IMR-90 (cell line): Measurements from ENCODE around the gene DYNLT5. TPM values are rescaled to one million over a fixed set of nuclear protein-coding genes. Genes with fewer than 3 reads are reported as not detected.

Experiments used
- ATAC-seq: fragments of 200-7000 bp; cut with Tn5 transposase; 2 replicates; pipeline ENCODE4 v1.9.1; 2020; ENCODE audit warnings: low read depth, mild to moderate bottlenecking, moderate library complexity
- BruUV-seq: library from RNA; stranded (reverse); fragments of 400-500 nt; replicated peaks from 2 replicates; lab custom pipeline; 2021; lab: Mats Ljungman, UMichigan
- CTCF ChIA-PET: fragments of 300-600 bp; formaldehyde crosslinking; extraction: SDS; loops from one replicate; lab custom pipeline; 2021; ENCODE audit warnings: antibody characterized with exemption; lab: Yijun Ruan, JAX
- POLR2A ChIA-PET: fragments of 300-600 bp; sonication (Branson Sonifier 250); formaldehyde crosslinking; loops from one replicate; lab custom pipeline; 2022; ENCODE audit warnings: antibody characterized with exemption; ENCODE audit not compliant: unreplicated experiment; lab: Charles Lee
- DNase-seq: peaks from one replicate; pipeline ENCODE4 v3.0.0; 2013
- H2AFZ ChIP-seq: replicated peaks from 2 replicates; pipeline ENCODE3; 2013; ENCODE audit warnings: low read length, mild to moderate bottlenecking; ENCODE audit not compliant: poor library complexity
- H2AK5ac ChIP-seq: 2 replicates; pipeline ENCODE4 v1.6.1; 2013; ENCODE audit warnings: low read depth, low read length, inconsistent platforms
- H2AK9ac ChIP-seq: replicated peaks from 2 replicates; pipeline ENCODE3; 2013; ENCODE audit warnings: mild to moderate bottlenecking, low read depth, low read length, moderate library complexity; ENCODE audit not compliant: poor library complexity
- H2BK120ac ChIP-seq: 2 replicates; pipeline ENCODE4 v1.6.1; 2013; ENCODE audit warnings: low read depth, low read length, inconsistent platforms
- H2BK15ac ChIP-seq: 3 replicates; pipeline ENCODE4 v1.6.1; 2013; ENCODE audit warnings: low read depth, low read length, inconsistent platforms
- H2BK20ac ChIP-seq: 2 replicates; pipeline ENCODE4 v1.6.1; 2013; ENCODE audit warnings: low read depth, mild to moderate bottlenecking, inconsistent platforms, low read length, moderate library complexity
- H2BK5ac ChIP-seq: 2 replicates; pipeline ENCODE4 v1.6.1; 2013; ENCODE audit warnings: mild to moderate bottlenecking, low read depth, low read length, inconsistent platforms; ENCODE audit not compliant: poor library complexity, severe bottlenecking
- H3K14ac ChIP-seq: replicated peaks from 2 replicates; pipeline ENCODE4 v1.6.1; 2013; ENCODE audit warnings: low read depth, low read length, inconsistent platforms
- H3K18ac ChIP-seq: 2 replicates; pipeline ENCODE4 v1.6.1; 2013; ENCODE audit warnings: low read depth, low read length, control low read depth
- H3K23ac ChIP-seq: 2 replicates; pipeline ENCODE4 v1.6.1; 2013; ENCODE audit warnings: low read depth, low read length, inconsistent platforms
- H3K27ac ChIP-seq: 2 replicates; pipeline ENCODE4 v1.5.1; 2013; ENCODE audit warnings: mild to moderate bottlenecking, control low read depth, low read length; ENCODE audit not compliant: insufficient read depth
- H3K27me3 ChIP-seq: 2 replicates; pipeline ENCODE4 v1.6.1; 2013; ENCODE audit warnings: low read length; ENCODE audit not compliant: control insufficient read depth, insufficient read depth
- H3K36me3 ChIP-seq: 2 replicates; pipeline ENCODE4 v1.6.1; 2013; ENCODE audit warnings: low read length, mixed read lengths; ENCODE audit not compliant: control insufficient read depth, insufficient read depth
- H3K4ac ChIP-seq: 2 replicates; pipeline ENCODE4 v1.6.1; 2013; ENCODE audit warnings: low read depth, low read length, inconsistent platforms
- H3K4me1 ChIP-seq: 2 replicates; pipeline ENCODE4 v1.6.1; 2013; ENCODE audit warnings: low read length, mixed read lengths; ENCODE audit not compliant: control insufficient read depth, insufficient read depth
- H3K4me2 ChIP-seq: 2 replicates; pipeline ENCODE4 v1.6.1; 2013; ENCODE audit warnings: low read depth, mild to moderate bottlenecking, control low read depth, low read length, moderate library complexity
- H3K4me3 ChIP-seq: 2 replicates; pipeline ENCODE4 v1.5.1; 2013; ENCODE audit warnings: low read depth, mild to moderate bottlenecking, control low read depth, low read length, moderate library complexity; ENCODE audit not compliant: insufficient read depth
- H3K56ac ChIP-seq: 2 replicates; pipeline ENCODE4 v1.6.1; 2013; ENCODE audit warnings: low read length, inconsistent platforms; ENCODE audit not compliant: insufficient read depth; ENCODE audit errors: extremely low read depth
- H3K79me1 ChIP-seq, 2 experiments: 2 replicates each; pipeline ENCODE4 v1.6.1; 2013; ENCODE audit warnings: low read length in 2 of 2, inconsistent platforms in 1 of 2, low read depth in 1 of 2
- H3K9ac ChIP-seq: 2 replicates; pipeline ENCODE4 v1.6.1; 2013; ENCODE audit warnings: low read depth, low read length, control low read depth
- H3K9me1 ChIP-seq: 2 replicates; pipeline ENCODE4 v1.6.1; 2013; ENCODE audit warnings: low read length, inconsistent platforms; ENCODE audit not compliant: insufficient read depth
- H3K9me3 ChIP-seq: 2 replicates; pipeline ENCODE4 v1.6.1; 2013; ENCODE audit warnings: low read length; ENCODE audit not compliant: control insufficient read depth, insufficient read depth
- H4K20me1 ChIP-seq: 2 replicates; pipeline ENCODE4 v1.6.1; 2013; ENCODE audit warnings: low read length, inconsistent platforms; ENCODE audit not compliant: insufficient read depth
- H4K5ac ChIP-seq: 2 replicates; pipeline ENCODE4 v1.6.1; 2013; ENCODE audit warnings: mild to moderate bottlenecking, low read depth, low read length, control low read depth
- H4K8ac ChIP-seq, 2 experiments: 2 replicates each; pipeline ENCODE4 v1.6.1; 2013; ENCODE audit warnings: low read depth in 2 of 2, low read length in 2 of 2, control low read depth in 1 of 2, inconsistent platforms in 1 of 2
- H4K91ac ChIP-seq: 2 replicates; pipeline ENCODE4 v1.6.1; 2013; ENCODE audit warnings: low read depth, low read length, inconsistent platforms; ENCODE audit not compliant: insufficient read depth
- CHD1 ChIP-seq: IDR thresholded peaks from 2 replicates; pipeline ENCODE4 v1.6.1; 2012; ENCODE audit warnings: low read depth, low read length, improper control_type of control experiment
- RFX5 ChIP-seq: IDR thresholded peaks from 2 replicates; pipeline ENCODE4 v1.8.0; 2012; ENCODE audit warnings: low read depth, mild to moderate bottlenecking, low read length, moderate library complexity
- USF2 ChIP-seq: fragments of 150-350 bp; IDR thresholded peaks from 2 replicates; pipeline ENCODE4 v1.6.1; 2017; ENCODE audit warnings: mild to moderate bottlenecking, antibody characterized with exemption, low read length, low read depth
- WGBS, 2 experiments: methylation state at CpG; one replicate each; pipeline versions ENCODE4 v1.1.5 to v1.1.7; 2013; ENCODE audit warnings: missing lambda C conversion rate in 2 of 2; ENCODE audit not compliant: insufficient read length in 1 of 2; ENCODE audit errors: extremely low coverage in 2 of 2; 5-methylcytosine and 5-hydroxymethylcytosine counted together
- dilution Hi-C: fragments of 300-500 bp; cut with HindIII; formaldehyde crosslinking; loops from one replicate; pipeline ENCODE4 v1.14.3; 2018; ENCODE audit warnings: low sequenced_read_pairs; ENCODE audit not compliant: unreplicated experiment
- in situ Hi-C: fragments of 300-500 bp; cut with MboI; formaldehyde crosslinking; loops from 3 replicates; pipeline ENCODE4 v1.14.3; 2019; ENCODE audit warnings: low sequenced_read_pairs, inconsistent platforms, mixed read lengths
- intact Hi-C: fragments of 100-400 bp; cut with micrococcal nuclease; formaldehyde crosslinking; loops from 2 replicates; pipeline ENCODE4 v1.10.0; 2022
- polyA plus RNA-seq, 3 experiments: library from polyadenylated mRNA; depleted of rRNA; stranded (reverse); fragments of >200 nt; gene quantifications; 2 replicates each; pipeline ENCODE4 v1.2.3, GENCODE V29; 2012; ENCODE audit warnings: low replicate concordance in 1 of 3
- total RNA-seq: library from RNA; depleted of rRNA; stranded (reverse); fragments of >200 nt; gene quantifications from 2 replicates; pipeline ENCODE4 v1.2.3, GENCODE V29; 2012

The DYNLT5 gene
- total and polyA plus RNA-seq, 2 of the 4 experiments (the other 2 are of a cell fraction) = 0.12 to 0.18 TPM

- Histone ChIP-seq H3K27me3 (peaks cover 4% of the 10 kb centered on the region), H2BK5ac (no peak overlapping the region), H3K14ac (no peak overlapping the region), H3K4ac (no peak overlapping the region), H3K4me2 (no peak overlapping the region), H2AK9ac (no peak overlapping the region), H2BK120ac (no peak overlapping the region), H3K9ac (no peak overlapping the region), H3K9me1 (no peaks in the 10 kb centered on the region), H3K36me3 (no peaks in the 10 kb centered on the region), H3K79me1 (no peaks in the 10 kb centered on the region), H3K4me1 (no peaks in the 10 kb centered on the region), H3K56ac (no peak overlapping the region), H3K23ac (no peak overlapping the region), H3K9me3 (no peaks in the 10 kb centered on the region), H2AK5ac (no peak overlapping the region), H3K4me3 (no peak overlapping the region), H4K91ac (no peak overlapping the region), H4K5ac (no peak overlapping the region), H2AFZ (no peak overlapping the region), H3K27ac (no peak overlapping the region), H4K8ac (no peak overlapping the region), H3K18ac (no peak overlapping the region), H2BK15ac (no peak overlapping the region), H4K20me1 (no peaks in the 10 kb centered on the region), H2BK20ac (no peak overlapping the region)
- no CpG with 5 or more reads among the region's 2 CpGs for WGBS, 2 experiments
- POLR2A ChIA-PET = no interaction called here
- ATAC-seq (no peak), DNase-seq (no peak)
- CTCF ChIA-PET = no interaction called here
- in situ Hi-C loops (loop anchor here (25.0 kb wide), 1 partner anchor 717 kb away; no protein-coding TSS in a partner anchor), dilution Hi-C loops (no loop called here), intact Hi-C loops (no loop called here)
- no TSS peak for BruUV-seq
- no peak for TF ChIP-seq CHD1
- no peak for TF ChIP-seq RFX5
- no peak for TF ChIP-seq USF2
Measured at GRCh38 chr1:66770240-66770639, 18.0 kb downstream of the DYNLT5 start.
